PFSK-1 (cell line): ENCODE data around the gene SLC38A8.

Experiments
- FOXP2 ChIP-seq: optimal IDR thresholded peaks from 2 replicates; pipeline ENCODE3; 2011; ENCODE audit warnings: borderline replicate concordance, control low read depth, inconsistent platforms; ENCODE audit not compliant: insufficient read depth; ENCODE audit errors: extremely low read length, extremely low read depth
- POLR2AphosphoS5 ChIP-seq: IDR thresholded peaks from 2 replicates; pipeline ENCODE4 v1.6.1; 2012; ENCODE audit warnings: low read depth, mild to moderate bottlenecking, control low read depth, low read length, moderate library complexity
- SIN3A ChIP-seq: IDR thresholded peaks from 2 replicates; pipeline ENCODE4 v1.6.1; 2012; ENCODE audit warnings: mild to moderate bottlenecking, low read length, moderate library complexity, borderline replicate concordance; ENCODE audit not compliant: insufficient read depth
- TAF1 ChIP-seq: IDR thresholded peaks from 2 replicates; pipeline ENCODE4 v1.6.1; 2012; ENCODE audit warnings: low read length, control low read depth, borderline replicate concordance; ENCODE audit not compliant: insufficient read depth
- TF ChIP-seq, protein P1 (sequence below), 2 experiments: IDR thresholded peaks; 2 replicates each; pipeline versions ENCODE4 v1.6.1 to v1.8.0; 2011 to 2012; ENCODE audit warnings: low read depth in 2 of 2, low read length in 2 of 2, control low read depth in 1 of 2, inconsistent platforms in 1 of 2, mild to moderate bottlenecking in 1 of 2, moderate library complexity in 1 of 2; ENCODE audit not compliant: insufficient read depth in 1 of 2

Gene SLC38A8

DNA sequence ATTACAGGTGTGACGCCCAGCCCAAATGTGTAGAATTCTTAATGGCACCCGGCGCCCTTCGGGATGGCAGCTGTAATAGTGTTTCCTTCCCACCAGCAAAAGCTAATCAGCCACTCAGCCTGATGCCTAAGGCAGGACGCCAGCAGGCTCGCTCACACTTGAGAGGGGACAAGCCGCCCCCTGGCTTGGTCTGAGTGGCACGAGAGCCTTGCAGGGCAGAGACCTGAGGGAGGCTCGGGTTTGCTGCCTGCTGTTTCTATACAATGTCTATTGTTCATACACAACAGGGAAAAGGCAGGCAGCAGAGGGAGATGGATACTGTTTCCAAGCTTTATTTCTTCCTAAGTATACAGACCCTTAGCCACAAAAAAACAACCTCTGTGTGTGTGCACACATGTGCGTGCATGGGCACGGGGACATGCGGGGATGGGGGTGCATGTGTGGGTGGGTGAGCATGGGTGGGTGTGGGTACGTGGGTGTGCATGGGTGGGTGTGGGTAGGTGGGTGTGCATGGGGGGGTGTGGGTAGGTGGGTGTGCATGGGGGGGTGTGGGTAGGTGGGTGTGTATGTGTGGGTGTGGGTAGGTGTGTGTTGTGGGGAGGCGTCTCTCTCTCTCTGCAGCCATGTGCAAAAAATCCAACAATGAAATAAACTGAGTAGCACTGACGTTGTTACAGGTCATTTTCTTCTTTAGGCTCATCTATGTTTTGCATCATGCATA, 10.0 kb downstream of the SLC38A8 start:
- TF ChIP-seq SIN3A (no peak), POLR2AphosphoS5 (no peak), TAF1 (no peak), FOXP2 (no peak)
- TF ChIP-seq, protein P1, sequence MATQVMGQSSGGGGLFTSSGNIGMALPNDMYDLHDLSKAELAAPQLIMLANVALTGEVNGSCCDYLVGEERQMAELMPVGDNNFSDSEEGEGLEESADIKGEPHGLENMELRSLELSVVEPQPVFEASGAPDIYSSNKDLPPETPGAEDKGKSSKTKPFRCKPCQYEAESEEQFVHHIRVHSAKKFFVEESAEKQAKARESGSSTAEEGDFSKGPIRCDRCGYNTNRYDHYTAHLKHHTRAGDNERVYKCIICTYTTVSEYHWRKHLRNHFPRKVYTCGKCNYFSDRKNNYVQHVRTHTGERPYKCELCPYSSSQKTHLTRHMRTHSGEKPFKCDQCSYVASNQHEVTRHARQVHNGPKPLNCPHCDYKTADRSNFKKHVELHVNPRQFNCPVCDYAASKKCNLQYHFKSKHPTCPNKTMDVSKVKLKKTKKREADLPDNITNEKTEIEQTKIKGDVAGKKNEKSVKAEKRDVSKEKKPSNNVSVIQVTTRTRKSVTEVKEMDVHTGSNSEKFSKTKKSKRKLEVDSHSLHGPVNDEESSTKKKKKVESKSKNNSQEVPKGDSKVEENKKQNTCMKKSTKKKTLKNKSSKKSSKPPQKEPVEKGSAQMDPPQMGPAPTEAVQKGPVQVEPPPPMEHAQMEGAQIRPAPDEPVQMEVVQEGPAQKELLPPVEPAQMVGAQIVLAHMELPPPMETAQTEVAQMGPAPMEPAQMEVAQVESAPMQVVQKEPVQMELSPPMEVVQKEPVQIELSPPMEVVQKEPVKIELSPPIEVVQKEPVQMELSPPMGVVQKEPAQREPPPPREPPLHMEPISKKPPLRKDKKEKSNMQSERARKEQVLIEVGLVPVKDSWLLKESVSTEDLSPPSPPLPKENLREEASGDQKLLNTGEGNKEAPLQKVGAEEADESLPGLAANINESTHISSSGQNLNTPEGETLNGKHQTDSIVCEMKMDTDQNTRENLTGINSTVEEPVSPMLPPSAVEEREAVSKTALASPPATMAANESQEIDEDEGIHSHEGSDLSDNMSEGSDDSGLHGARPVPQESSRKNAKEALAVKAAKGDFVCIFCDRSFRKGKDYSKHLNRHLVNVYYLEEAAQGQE (IDR thresholded peaks at IDR 0.05; ENCODE audit: insufficient read depth in 1 of 2, low read depth in 2 of 2, low read length in 2 of 2): no peak

DNA sequence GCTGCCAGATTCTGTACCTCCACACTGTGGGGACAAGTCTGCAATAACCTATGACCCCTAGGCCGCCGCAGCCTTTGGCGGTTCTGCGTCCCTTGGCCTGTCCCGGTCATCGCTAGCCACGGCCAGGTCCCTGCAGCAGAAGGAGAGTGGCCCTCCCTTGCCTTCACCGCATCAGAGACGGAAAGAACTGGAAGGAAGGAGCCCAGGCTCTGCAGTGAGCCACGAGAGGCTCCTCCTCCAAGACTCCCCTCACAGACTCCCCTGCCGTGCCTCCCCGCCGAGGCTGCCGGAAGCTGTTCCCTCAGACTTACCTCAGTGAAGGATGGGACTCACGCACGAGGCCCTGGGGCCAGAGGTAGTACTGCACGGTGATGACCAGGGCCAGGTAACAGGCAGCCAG, 11.0 kb downstream of the SLC38A8 start:
- TF ChIP-seq, protein P1 (IDR thresholded peaks at IDR 0.05; ENCODE audit: insufficient read depth in 1 of 2, low read depth in 2 of 2, low read length in 2 of 2): no peak
- TF ChIP-seq FOXP2 (no peak), TAF1 (no peak), POLR2AphosphoS5 (no peak), SIN3A (no peak)

GRCh38 chr16:84029297-84030047, 13.1 kb downstream of the SLC38A8 start:
- no peak for TF ChIP-seq POLR2AphosphoS5
- no peak for TF ChIP-seq FOXP2
- TF ChIP-seq, protein P1 (IDR thresholded peaks at IDR 0.05; ENCODE audit: insufficient read depth in 1 of 2, low read depth in 2 of 2, low read length in 2 of 2): no peak
- no peak for TF ChIP-seq SIN3A
- TF ChIP-seq TAF1: no peak

DNA sequence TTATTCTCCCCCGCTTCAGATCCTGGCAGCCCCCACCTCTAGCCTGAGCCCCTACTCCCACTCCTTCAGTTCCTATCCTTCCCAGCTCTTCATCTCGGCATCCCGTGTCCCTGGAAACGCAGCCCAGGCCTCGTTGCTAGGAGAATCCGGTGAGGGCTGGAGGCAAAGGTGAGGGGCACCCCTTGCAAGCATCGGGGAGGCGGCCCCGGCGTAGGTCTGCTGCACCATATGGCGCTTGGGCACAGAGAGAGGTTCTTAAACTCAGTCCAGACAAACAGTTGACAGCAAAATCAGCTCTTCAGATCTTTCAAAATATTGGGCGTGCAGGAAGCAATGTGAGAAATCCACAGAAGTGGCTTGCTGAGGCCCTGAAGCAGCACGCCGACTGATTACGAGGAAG, 15.0 kb downstream of the SLC38A8 start:
- TF ChIP-seq TAF1: no peak
- TF ChIP-seq POLR2AphosphoS5: no peak
- TF ChIP-seq SIN3A: no peak
- TF ChIP-seq, protein P1 (IDR thresholded peaks at IDR 0.05; ENCODE audit: insufficient read depth in 1 of 2, low read depth in 2 of 2, low read length in 2 of 2): no peak
- TF ChIP-seq FOXP2: no peak
